HCT116 (cell line): ENCODE results near the gene CPNE7. TPM values are rescaled to one million over a fixed set of nuclear protein-coding genes. Genes with fewer than 3 reads are reported as not detected.

Experiments used
- ATAC-seq: fragments of 200-7000 bp; cut with Tn5 transposase; 2 replicates; pipeline ENCODE4 v1.9.1; 2020; ENCODE audit warnings: mild to moderate bottlenecking, moderate library complexity
- BruUV-seq: library from RNA; stranded (reverse); fragments of 400-500 nt; replicated peaks from 2 replicates; lab custom pipeline; 2021; lab: Mats Ljungman, UMichigan
- CTCF ChIA-PET: fragments of 300-600 bp; sonication (Branson Sonifier 250); formaldehyde crosslinking; loops from one replicate; lab custom pipeline; 2021; ENCODE audit warnings: antibody characterized with exemption; lab: Charles Lee
- POLR2A ChIA-PET: fragments of 300-600, 350-600 bp; sonication (Branson Sonifier 250); formaldehyde crosslinking; loops from one replicate; lab custom pipeline; 2021; ENCODE audit warnings: antibody characterized with exemption; lab: Charles Lee
- RAD21 ChIA-PET, 2 experiments: fragments of 300-600 bp; sonication (Branson Sonifier 250); formaldehyde crosslinking; loops; one replicate each; lab custom pipeline; 2023; ENCODE audit warnings: low total read pairs in 2 of 2; ENCODE audit not compliant: uncharacterized antibody in 2 of 2, unreplicated experiment in 2 of 2, low non-redundant PET in 1 of 2; lab: Charles Lee
- DNase-seq: peaks from one replicate; pipeline ENCODE4 v3.0.0-alpha.2; 2010; ENCODE audit warnings: low read depth, low spot score
- H2AFZ ChIP-seq: fragments of 200-600 bp; shearing (Covaris generic), sonication (generic); 2 replicates; pipeline ENCODE4 v1.6.1; 2017; ENCODE audit warnings: low read depth, mixed run types, mixed read lengths, antibody characterized with exemption, low read length; ENCODE audit not compliant: poor library complexity, severe bottlenecking
- H3K27ac ChIP-seq: 2 replicates; pipeline ENCODE4 v1.5.1; 2012; ENCODE audit warnings: low read depth, low read length
- H3K27me3 ChIP-seq: fragments of 200-600 bp; sonication (generic); 2 replicates; pipeline ENCODE4 v1.6.1; 2016; ENCODE audit warnings: mixed run types, low read length, mixed read lengths; ENCODE audit not compliant: insufficient read depth
- H3K36me3 ChIP-seq, 2 experiments: fragments of 200-500 bp in 1 of 2; fragments of 200-600 bp in 1 of 2; sonication (Bioruptor generic) in 1 of 2; sonication (generic) in 1 of 2; 2 replicates each; pipeline versions ENCODE4 v1.5.1 to v1.6.1; 2014 to 2016; ENCODE audit warnings: low read length in 2 of 2, inconsistent platforms in 1 of 2, mixed read lengths in 1 of 2, mixed run types in 1 of 2; ENCODE audit not compliant: insufficient read depth in 2 of 2, control insufficient read depth in 1 of 2
- H3K4me1 ChIP-seq, 2 experiments: fragments of 200-600 bp in 1 of 2; sonication (generic) in 1 of 2; 2 replicates each; pipeline versions ENCODE4 v1.5.1 to v1.6.1; 2012 to 2017; ENCODE audit warnings: low read length in 2 of 2, inconsistent platforms in 1 of 2, mild to moderate bottlenecking in 1 of 2, mixed read lengths in 1 of 2, mixed run types in 1 of 2, moderate library complexity in 1 of 2; ENCODE audit not compliant: insufficient read depth in 2 of 2, control insufficient read depth in 1 of 2
- H3K4me2 ChIP-seq: fragments of 200-600 bp; sonication (generic); 2 replicates; pipeline ENCODE4 v1.6.1; 2017; ENCODE audit warnings: mixed run types, low read length, mixed read lengths
- H3K4me3 ChIP-seq, 2 experiments: fragments of 200-600 bp in 1 of 2; sonication (generic) in 1 of 2; replicated peaks in 1 of 2; 2 replicates each; pipeline ENCODE4 v1.5.1; 2011 to 2016; ENCODE audit warnings: low read length in 2 of 2, control low read depth in 1 of 2, low read depth in 1 of 2, mild to moderate bottlenecking in 1 of 2, mixed read lengths in 1 of 2, mixed run types in 1 of 2
- H3K79me2 ChIP-seq: fragments of 200-600 bp; sonication (generic); 2 replicates; pipeline ENCODE4 v1.6.1; 2017; ENCODE audit warnings: mild to moderate bottlenecking, mixed run types, low read length, moderate library complexity, mixed read lengths; ENCODE audit not compliant: insufficient read depth
- H3K9ac ChIP-seq: fragments of 200-600 bp; sonication (generic); 2 replicates; pipeline ENCODE4 v1.6.1; 2016; ENCODE audit warnings: low read length, mixed read lengths
- H3K9me2 ChIP-seq: fragments of 200-600 bp; sonication (generic), shearing (Covaris generic); 2 replicates; pipeline ENCODE4 v1.6.1; 2017; ENCODE audit warnings: mixed run types, mild to moderate bottlenecking, moderate library complexity; ENCODE audit not compliant: insufficient read depth
- H3K9me3 ChIP-seq, 2 experiments: fragments of 200-500 bp in 1 of 2; fragments of 200-600 bp in 1 of 2; sonication (Bioruptor generic) in 1 of 2; sonication (generic) in 1 of 2; 2 replicates each; pipeline ENCODE4 v1.6.1; 2014 to 2017; ENCODE audit warnings: low read length in 2 of 2, mixed read lengths in 2 of 2, inconsistent platforms in 1 of 2, low read depth in 1 of 2, mild to moderate bottlenecking in 1 of 2, mixed run types in 1 of 2, moderate library complexity in 1 of 2; ENCODE audit not compliant: control insufficient read depth in 1 of 2, insufficient read depth in 1 of 2
- H4K20me1 ChIP-seq: fragments of 200-600 bp; sonication (generic), shearing (Covaris generic); 2 replicates; pipeline ENCODE4 v1.6.1; 2017; ENCODE audit warnings: mixed run types, mild to moderate bottlenecking, moderate library complexity; ENCODE audit not compliant: insufficient read depth
- EGR1 ChIP-seq: IDR thresholded peaks from 2 replicates; pipeline ENCODE4 v1.6.1; 2012; ENCODE audit warnings: low read depth
- EZH2phosphoT487 ChIP-seq: fragments of 200-600 bp; IDR thresholded peaks from 2 replicates; pipeline ENCODE4 v1.6.1; 2018; ENCODE audit warnings: antibody characterized with exemption, borderline replicate concordance
- FOSL1 ChIP-seq: IDR thresholded peaks from 2 replicates; pipeline ENCODE4 v1.6.1; 2012; ENCODE audit warnings: low read depth
- POLR2A ChIP-seq: IDR thresholded peaks from 2 replicates; pipeline ENCODE4 v1.7.0; 2011; ENCODE audit warnings: borderline replicate concordance; ENCODE audit not compliant: insufficient read depth, insufficient read length; ENCODE audit errors: extremely low read depth
- SRF ChIP-seq: IDR thresholded peaks from 2 replicates; pipeline ENCODE4 v1.6.1; 2012; ENCODE audit warnings: low read depth
- TCF7L2 ChIP-seq: IDR thresholded peaks from 2 replicates; pipeline ENCODE4 v1.7.0; 2011; ENCODE audit warnings: borderline replicate concordance, inconsistent platforms; ENCODE audit not compliant: insufficient read depth, insufficient read length; ENCODE audit errors: extremely low read depth
- ZBTB33 ChIP-seq: IDR thresholded peaks from 2 replicates; pipeline ENCODE4 v1.6.1; 2011; ENCODE audit warnings: mild to moderate bottlenecking, low read length, moderate library complexity; ENCODE audit not compliant: insufficient replicate concordance; ENCODE audit errors: extremely low read depth
- ZFX ChIP-seq: fragments of 450-650 bp; IDR thresholded peaks from 2 replicates; pipeline ENCODE4 v1.6.1; 2017
- ZNF274 ChIP-seq: fragments of 200-500 bp; sonication (Bioruptor generic); IDR thresholded peaks from 2 replicates; pipeline ENCODE4 v1.6.1; 2014; ENCODE audit warnings: mild to moderate bottlenecking, low read depth, low read length, inconsistent platforms
- intact Hi-C: fragments of 100-400 bp; cut with micrococcal nuclease; formaldehyde crosslinking; loops from 2 replicates; pipeline ENCODE4 v1.10.0; 2022
- total RNA-seq: library from RNA; stranded (reverse); gene quantifications from one replicate; pipeline ENCODE4 v1.2.1, GENCODE V29; 2021; ENCODE audit not compliant: unreplicated experiment
- TF ChIP-seq, protein P1 (sequence below), 3 experiments: fragments of 200-600 bp in 1 of 3; sonication (generic) in 1 of 3; IDR thresholded peaks in 2 of 3; conservative IDR thresholded peaks in 1 of 3; 2 replicates each; pipeline ENCODE4 v1.5.1; 2012 to 2017; ENCODE audit warnings: low read depth in 2 of 3, low read length in 2 of 3, antibody characterized with exemption in 1 of 3, borderline replicate concordance in 1 of 3, control low read depth in 1 of 3, mild to moderate bottlenecking in 1 of 3, mixed read lengths in 1 of 3, mixed run types in 1 of 3, moderate library complexity in 1 of 3; ENCODE audit not compliant: insufficient read depth in 1 of 3

The CPNE7 gene
- total RNA-seq, 1 experiment from 2014 or later, result 201 TPM

GRCh38 chr16:89607937-89608740 lies 32.6 kb downstream of the CPNE7 start:
- H3K9me3 ChIP-seq, result no peaks in the 10 kb centered on the region
- H3K27ac ChIP-seq, result no peak overlapping the region
- no peak for TF ChIP-seq FOSL1
- TF ChIP-seq, protein P1, sequence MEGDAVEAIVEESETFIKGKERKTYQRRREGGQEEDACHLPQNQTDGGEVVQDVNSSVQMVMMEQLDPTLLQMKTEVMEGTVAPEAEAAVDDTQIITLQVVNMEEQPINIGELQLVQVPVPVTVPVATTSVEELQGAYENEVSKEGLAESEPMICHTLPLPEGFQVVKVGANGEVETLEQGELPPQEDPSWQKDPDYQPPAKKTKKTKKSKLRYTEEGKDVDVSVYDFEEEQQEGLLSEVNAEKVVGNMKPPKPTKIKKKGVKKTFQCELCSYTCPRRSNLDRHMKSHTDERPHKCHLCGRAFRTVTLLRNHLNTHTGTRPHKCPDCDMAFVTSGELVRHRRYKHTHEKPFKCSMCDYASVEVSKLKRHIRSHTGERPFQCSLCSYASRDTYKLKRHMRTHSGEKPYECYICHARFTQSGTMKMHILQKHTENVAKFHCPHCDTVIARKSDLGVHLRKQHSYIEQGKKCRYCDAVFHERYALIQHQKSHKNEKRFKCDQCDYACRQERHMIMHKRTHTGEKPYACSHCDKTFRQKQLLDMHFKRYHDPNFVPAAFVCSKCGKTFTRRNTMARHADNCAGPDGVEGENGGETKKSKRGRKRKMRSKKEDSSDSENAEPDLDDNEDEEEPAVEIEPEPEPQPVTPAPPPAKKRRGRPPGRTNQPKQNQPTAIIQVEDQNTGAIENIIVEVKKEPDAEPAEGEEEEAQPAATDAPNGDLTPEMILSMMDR (IDR thresholded peaks at IDR 0.05 in 2 of 3, conservative IDR thresholded peaks at IDR 0.05 in 1 of 3; ENCODE audit: borderline replicate concordance in 1 of 3, insufficient read depth in 1 of 3, low read depth in 2 of 3, low read length in 2 of 3), result peak in 1 of 3 experiments; percentile 12; a peak in 1 of 6 replicates
- TF ChIP-seq, all 23 proteins: peak for 1
- ChIA-PET POLR2A (interaction anchor here (1.1 kb wide), 1 partner anchor 25 kb away, joined by 3 read pairs; no protein-coding TSS in a partner anchor), CTCF (interaction anchor here (1.0 to 1.5 kb wide), 4 partner anchors 8 to 25 kb away, joined by 3 to 10 read pairs (median 4); no protein-coding TSS in a partner anchor), RAD21 (no interaction called here)
- ATAC-seq (0 out of 2 replicates have a peak, but pooled peaks have one; percentile 1), DNase-seq (no peak)
- Histone ChIP-seq H2AFZ (peak overlapping the region; percentile 82), H4K20me1 (no peaks in the 10 kb centered on the region), H3K79me2 (no peaks in the 10 kb centered on the region), H3K9me2 (no peaks in the 10 kb centered on the region), H3K27me3 (no peaks in the 10 kb centered on the region), H3K4me1 (peaks cover 16 to 36% of the 10 kb centered on the region in 2 experiments), H3K36me3 (no peaks in the 10 kb centered on the region), H3K4me2 (peak overlapping the region; percentile 69), H3K9ac (no peak overlapping the region), H3K4me3 (no peak overlapping the region)
- no TSS peak for BruUV-seq
- intact Hi-C loops, result no loop called here

DNA sequence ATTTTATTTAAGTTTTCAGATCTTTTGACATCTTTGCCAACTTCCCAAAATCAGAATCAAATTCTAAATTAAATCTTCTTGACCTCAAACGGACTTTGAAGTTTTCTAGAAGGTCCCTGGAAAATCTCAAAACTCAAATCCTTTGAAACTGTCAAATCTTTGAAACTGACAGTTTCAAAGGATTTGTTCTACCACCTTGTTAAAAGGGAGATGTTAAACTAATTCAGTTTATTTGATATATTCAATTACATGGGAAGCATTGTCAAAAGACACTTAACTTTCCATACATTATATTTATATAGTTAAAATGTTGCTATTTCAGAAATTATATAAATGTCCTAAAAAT lies 34.5 kb downstream of the CPNE7 start:
- H3K9me3 ChIP-seq, result no peaks in the 10 kb centered on the region
- peaks cover 15 to 34% of the 10 kb centered on the region in 2 experiments for H3K4me1 ChIP-seq
- ATAC-seq, result no peak
- H3K4me2 ChIP-seq, result peak overlapping the region; percentile 69
- no peak overlapping the region for H3K4me3 ChIP-seq
- no peaks in the 10 kb centered on the region for H4K20me1 ChIP-seq
- RAD21 ChIA-PET, result no interaction called here
- CTCF ChIA-PET, result interaction anchor here (1.5 kb wide), 1 partner anchor 10 kb away, joined by 10 read pairs; no protein-coding TSS in a partner anchor
- peak overlapping the region; percentile 82 for H2AFZ ChIP-seq
- no peaks in the 10 kb centered on the region for H3K36me3 ChIP-seq
- H3K79me2 ChIP-seq, result no peaks in the 10 kb centered on the region
- no peak overlapping the region for H3K27ac ChIP-seq
- DNase-seq, result no peak
- no peaks in the 10 kb centered on the region for H3K27me3 ChIP-seq
- BruUV-seq, result no TSS peak
- POLR2A ChIA-PET, result no interaction called here
- H3K9ac ChIP-seq, result no peak overlapping the region
- intact Hi-C loops, result no loop called here
- no peaks in the 10 kb centered on the region for H3K9me2 ChIP-seq
- no peak for TF ChIP-seq ZNF274
- TF ChIP-seq ZBTB33, result no peak
- TF ChIP-seq, protein P1 (IDR thresholded peaks at IDR 0.05 in 2 of 3, conservative IDR thresholded peaks at IDR 0.05 in 1 of 3; ENCODE audit: borderline replicate concordance in 1 of 3, insufficient read depth in 1 of 3, low read depth in 2 of 3, low read length in 2 of 3), result no peak
- no peak for TF ChIP-seq TCF7L2
- TF ChIP-seq ZFX, result no peak
- TF ChIP-seq SRF, result no peak
- TF ChIP-seq EZH2phosphoT487, result no peak
- TF ChIP-seq EGR1, result no peak
- TF ChIP-seq POLR2A, result no peak
